Epithelial cell of umbilical artery (primary cell): Measurements from ENCODE around the gene PIK3C2A. TPM values are rescaled to one million over a fixed set of nuclear protein-coding genes. Genes with fewer than 3 reads are reported as not detected.

ENCODE experiments used
- total RNA-seq: library from RNA; depleted of rRNA; stranded (reverse); fragments of >200 nt; gene quantifications from 2 replicates; pipeline ENCODE4 v1.2.3, GENCODE V29; 2014

The PIK3C2A gene
- 88.7 and 180 TPM in 2 replicates for total RNA-seq

GRCh38 chr11:17207317-17208256 lies at the start of gene PIK3C2A:
TSS of gene PIK3C2A (minus strand) at chr11:17207986. CDS start at chr11:17169741, 38,245 bp downstream.

Other genes starting within 250 kb of the PIK3C2A start
- gene PLEKHA7, start 193.6 kb downstream of the PIK3C2A start, total RNA-seq, result under 0.01 and 0.46 TPM in 2 replicates
- 728 and 1,469 TPM in 2 replicates for gene RPS13, start 130.3 kb downstream of the PIK3C2A start, total RNA-seq
- gene NUCB2, start 68.8 kb upstream of the PIK3C2A start, total RNA-seq, result 98.4 and 115 TPM in 2 replicates
- gene NCR3LG1, start 143.8 kb upstream of the PIK3C2A start, total RNA-seq, result 5.2 and 8.1 TPM in 2 replicates
- gene KCNJ11, start 180.7 kb upstream of the PIK3C2A start, total RNA-seq, result under 0.01 TPM in 1 of 2 replicates, not detected in the other